Measurements from ENCODE around the gene TMEM63B.

Gene TMEM63B

DNA sequence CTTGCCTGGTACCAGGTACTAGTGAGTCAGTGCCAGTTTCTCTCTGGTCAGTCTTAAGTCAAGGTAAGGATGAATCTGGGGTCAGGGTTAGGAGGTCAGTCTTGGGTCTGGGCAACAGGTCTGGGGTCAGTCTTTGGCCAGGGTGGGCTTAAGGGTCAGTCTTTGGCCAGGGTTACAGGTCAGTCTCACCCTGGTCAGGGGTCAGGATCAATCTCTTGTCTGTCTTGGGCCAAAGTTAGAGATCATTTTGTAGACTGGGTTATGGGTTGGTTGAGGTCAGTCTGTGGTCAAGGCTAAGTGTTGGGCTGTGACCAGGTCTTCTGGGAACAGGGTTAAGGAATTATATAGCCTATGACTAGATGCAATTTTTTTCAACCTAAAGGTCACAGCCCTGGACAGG lies 18.5 kb downstream of the TMEM63B start:
- no peak for DNase-seq (ENCODE audit: low read depth)

DNA sequence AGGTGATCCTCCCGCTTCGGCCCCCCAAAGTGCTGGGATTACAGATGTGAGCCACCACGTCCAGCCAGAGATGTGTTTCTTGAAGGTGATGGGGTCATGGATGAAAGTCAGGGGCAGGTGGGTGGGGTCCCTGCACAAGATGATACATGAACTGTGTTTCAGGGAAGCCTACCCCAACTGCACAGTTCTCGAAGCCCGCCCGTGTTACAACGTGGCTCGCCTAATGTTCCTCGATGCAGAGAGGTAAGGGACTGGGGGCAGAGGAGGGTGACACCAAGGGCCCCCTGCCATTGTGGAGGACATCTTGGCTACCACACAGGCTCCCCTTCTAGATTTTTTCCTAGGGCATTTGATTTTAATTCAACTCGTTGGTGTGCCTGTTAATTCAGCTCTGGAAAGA lies 19.3 kb downstream of the TMEM63B start:
- DNase-seq (ENCODE audit: low read depth): no peak

DNA sequence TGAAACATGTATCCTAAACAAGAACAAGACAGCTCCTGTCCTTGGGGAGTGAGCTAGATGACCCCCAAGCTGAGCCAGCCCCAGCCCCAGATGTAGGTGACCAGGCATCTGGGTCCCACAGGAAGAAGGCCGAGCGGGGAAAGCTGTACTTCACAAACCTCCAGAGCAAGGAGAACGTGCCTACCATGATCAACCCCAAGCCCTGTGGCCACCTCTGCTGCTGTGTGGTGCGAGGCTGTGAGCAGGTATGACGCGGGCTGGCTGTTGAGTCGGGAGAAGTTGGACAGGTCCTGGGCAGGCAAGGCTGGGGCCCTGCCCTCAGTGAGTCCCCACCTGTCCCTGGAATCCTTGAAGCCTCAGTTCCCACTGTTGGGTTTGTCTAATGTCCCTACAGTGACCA lies 19.9 kb downstream of the TMEM63B start:
- DNase-seq (ENCODE audit: low read depth): no peak

DNA sequence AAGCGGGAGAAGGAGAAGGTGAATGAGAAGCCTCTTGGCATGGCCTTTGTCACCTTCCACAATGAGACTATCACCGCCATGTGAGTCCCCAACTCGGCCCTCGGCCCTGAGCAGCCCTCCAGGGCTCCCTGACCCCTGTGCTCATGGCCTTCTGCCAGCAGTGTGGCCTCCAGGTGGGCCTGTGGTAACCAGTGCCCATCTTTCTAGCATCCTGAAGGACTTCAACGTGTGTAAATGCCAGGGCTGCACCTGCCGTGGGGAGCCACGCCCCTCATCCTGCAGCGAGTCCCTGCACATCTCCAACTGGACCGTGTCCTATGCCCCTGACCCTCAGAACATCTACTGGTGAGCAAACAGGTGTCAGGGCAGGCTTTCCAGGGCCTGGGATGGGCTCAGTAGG lies 21.0 kb downstream of the TMEM63B start:
- DNase-seq (ENCODE audit: low read depth): no peak

DNA sequence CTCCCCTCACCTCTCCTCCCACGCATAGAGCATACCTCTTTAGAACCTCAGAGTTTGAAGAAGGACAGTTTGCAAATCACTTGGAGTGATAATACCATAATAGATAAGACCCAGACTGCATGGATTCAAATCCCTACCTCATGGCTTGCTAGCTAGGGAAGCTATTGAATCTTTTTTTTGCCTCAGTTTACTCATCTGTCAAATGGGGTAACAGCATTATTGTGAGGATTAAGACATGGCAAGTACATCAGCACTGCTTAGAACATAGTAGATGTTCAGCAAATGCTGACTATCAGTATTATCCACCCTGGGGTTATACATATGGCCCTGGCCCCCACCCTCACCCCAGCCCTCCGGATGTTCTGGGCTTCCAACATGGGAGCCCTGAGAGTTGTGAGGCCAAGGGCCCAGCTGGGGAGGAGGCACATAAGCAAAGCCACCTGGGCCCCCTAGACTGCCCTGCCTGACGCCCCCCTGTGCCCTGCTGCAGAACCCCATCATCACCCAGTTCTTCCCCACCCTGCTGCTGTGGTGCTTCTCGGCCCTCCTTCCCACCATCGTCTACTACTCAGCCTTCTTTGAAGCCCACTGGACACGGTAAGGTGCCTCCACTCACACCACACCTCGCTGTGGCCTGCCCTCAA lies 22.1 kb downstream of the TMEM63B start:
- no peak for DNase-seq (ENCODE audit: low read depth)

DNA sequence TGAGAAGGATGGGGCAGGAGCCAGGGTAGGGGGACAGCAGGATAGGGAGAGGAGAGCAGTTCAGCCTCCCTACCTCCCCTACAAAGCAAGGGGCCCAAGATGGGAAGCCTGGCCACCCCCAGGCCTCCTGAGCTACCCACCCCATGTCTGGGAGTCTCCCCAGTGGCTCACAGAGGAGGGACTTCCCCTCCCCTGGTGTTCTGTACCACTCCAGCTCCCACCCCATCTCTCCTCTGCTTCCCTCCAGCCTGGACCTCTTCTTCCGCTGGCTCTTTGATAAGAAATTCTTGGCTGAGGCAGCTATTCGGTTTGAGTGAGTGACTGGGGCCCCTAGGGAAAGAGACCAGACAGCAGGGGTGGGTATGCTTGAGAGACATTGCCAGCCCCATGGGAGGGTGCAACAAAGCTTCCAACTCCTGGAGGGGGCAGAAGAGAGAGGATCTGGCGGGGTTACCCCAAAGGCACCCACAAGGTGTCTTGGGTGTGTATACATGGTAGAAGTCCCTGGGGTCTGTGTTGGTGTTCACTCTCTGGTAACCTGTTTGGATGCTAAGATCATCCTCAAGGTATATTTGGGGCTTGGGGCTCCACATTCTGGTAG lies 23.1 kb downstream of the TMEM63B start:
- no peak for DNase-seq (ENCODE audit: low read depth)

DNA sequence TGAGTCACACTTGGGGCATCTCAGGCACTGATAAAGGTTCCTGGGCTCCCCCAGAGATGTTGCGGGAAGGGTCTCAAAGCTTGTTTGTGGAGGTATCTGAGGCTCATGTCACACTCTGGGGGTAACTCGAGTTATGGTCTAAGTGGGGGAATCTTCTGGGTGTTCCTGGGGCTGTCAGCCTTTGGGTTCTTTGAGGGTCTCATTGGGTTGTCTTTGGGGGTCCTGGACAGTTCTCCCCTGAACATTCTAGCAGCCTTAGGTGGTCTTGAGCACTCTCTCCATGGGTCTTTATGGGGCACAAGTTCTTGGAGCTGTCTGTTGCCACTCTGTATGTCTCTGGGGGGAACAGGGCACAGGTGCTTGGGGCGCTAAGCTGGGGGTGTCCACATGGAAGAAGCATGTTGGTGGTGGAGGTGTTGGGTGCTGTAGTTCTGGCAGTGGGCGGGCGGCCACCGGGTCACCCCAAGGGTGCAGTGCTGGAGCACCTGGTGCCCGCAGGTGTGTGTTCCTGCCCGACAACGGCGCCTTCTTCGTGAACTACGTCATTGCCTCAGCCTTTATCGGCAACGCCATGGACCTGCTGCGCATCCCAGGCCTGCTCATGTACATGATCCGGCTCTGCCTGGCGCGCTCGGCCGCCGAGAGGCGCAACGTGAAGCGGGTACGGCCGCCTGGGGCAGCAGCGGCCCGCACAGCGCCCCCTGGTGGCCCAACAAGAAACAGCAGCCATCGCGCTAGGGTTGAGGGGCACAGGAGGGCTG lies 24.2 kb downstream of the TMEM63B start:
- peak; percentile 69 for DNase-seq (ENCODE audit: low read depth)

DNA sequence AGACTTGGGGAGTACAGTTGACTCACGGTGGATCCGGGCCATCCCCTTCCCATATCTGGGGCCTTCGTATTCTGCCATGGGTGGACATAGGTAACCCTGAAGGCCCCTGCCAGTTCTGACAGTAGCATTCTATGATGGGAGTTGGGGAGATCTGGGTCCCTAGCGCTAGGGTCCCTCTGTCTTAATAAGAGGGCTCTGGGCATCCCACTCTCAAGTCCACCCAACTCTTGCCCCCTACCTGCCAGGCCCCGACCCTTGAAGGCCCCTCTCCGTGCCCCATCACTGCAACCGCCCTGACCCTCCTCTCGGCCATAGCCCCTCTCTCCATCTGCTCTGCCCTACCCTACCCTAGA lies 24.7 kb downstream of the TMEM63B start:
- no peak for DNase-seq (ENCODE audit: low read depth)

DNA sequence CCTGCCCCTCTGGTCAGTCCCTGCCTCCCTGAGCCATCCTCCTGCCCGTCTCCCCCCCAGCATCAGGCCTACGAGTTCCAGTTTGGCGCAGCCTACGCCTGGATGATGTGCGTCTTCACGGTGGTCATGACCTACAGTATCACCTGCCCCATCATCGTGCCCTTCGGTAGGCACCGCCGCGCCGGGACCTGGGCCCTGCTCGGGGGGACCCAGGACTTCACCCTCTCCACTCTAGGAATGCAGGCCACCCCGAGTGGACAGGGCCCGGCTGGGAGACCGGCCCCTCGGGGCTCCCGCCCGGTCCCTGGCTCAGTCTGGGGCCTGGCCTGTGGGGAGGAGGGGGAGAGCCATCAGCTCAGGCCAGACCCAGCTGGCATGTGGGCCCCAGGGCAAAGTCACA lies 25.2 kb downstream of the TMEM63B start:
- no peak for DNase-seq (ENCODE audit: low read depth)

DNA sequence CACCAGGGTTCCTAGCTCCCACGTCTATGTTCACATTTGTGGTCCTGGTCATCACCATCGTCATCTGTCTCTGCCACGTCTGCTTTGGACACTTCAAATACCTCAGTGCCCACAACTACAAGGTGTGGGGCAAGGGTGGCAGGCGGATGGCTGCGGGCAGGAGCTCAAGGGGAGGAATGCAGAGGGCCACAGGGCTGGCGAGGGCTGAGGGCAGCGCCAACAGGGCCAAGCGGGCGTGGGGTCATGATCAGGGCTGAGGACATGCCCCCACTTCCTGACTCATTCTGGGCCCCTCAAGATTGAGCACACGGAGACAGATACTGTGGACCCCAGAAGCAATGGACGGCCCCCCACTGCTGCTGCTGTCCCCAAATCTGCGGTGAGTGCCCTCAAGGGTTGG lies 26.7 kb downstream of the TMEM63B start:
- DNase-seq (ENCODE audit: low read depth): no peak

DNA sequence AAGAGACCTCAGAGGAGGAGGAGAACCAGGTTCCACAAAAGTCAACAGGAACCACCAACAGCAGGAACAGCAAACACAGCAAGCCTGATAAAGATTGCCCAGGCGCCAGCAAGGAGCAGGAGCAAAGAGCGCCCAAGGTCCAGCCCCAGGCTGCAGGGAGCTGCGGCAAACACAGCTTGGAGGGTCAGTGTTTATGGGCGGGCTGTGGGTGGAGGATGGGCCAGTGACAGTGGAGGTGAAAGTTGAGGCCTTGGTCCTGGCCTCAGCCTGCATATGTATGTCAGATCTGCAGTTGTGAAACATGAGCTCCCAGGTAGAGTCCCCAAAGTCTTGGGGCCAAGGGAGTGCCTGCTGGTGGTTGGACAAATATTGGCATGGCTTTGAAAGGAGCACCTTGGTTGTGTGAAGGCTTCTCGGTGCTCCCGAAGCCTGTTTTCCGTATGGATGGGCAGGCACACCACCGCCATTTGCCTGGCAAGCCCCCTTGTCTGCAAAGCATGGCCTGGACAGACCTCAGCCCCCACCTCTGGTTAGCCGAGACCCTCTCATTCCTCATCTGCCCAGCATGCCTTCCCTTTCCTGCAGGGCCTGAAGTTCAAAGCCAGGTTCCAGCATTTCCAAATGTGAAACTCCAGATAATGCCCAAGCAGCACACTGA lies 29.3 kb downstream of the TMEM63B start:
- DNase-seq (ENCODE audit: low read depth): no peak

DNA sequence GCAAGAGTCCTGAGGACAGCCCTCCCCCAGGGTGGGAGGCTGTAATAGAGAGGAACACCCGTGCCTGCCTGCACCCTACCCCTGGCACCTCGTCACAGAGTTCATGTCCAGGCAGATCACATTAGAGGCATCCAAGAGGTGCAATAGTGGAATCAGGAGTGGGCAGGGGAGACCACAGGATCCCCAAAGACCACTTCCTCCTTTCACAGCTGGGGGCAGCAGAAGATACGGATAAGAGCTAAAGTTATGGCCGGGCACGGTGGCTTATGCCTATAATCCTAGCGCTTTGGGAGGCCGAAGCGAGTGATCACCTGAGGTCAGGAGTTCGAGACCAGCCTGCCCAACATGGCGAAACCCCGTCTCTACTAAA lies 29.8 kb downstream of the TMEM63B start:
- no peak for DNase-seq (ENCODE audit: low read depth)

DNA sequence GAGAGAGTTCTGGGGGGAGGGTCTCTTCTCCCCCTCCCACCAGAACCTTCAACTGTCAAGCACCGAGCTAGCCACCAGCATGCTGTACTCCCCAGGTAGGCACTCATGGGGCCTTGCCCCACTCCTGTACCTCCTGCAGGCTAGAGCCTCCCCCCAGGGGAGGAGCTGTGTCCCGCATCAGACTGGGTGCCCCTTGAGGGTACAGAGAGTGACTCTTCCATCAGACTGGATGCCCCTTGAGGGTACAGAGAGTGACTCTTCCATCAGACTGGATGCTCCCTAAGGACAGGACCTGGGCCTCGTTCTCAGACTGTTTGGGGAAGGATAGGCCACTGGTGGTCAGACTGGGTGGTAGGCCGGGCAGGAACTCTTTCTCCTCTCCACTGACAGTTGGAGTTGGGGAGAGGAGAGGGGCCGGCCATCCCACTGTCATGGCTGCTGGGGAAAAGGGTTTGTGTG lies 31.4 kb downstream of the TMEM63B start, which contains the start of gene CAPN11:
Gene CAPN11, plus strand, starts transcription at position 51 of the 459 bp plus-strand sequence. Its CDS starts 29 bp downstream, at position 80.
- no peak for DNase-seq (ENCODE audit: low read depth)

DNA sequence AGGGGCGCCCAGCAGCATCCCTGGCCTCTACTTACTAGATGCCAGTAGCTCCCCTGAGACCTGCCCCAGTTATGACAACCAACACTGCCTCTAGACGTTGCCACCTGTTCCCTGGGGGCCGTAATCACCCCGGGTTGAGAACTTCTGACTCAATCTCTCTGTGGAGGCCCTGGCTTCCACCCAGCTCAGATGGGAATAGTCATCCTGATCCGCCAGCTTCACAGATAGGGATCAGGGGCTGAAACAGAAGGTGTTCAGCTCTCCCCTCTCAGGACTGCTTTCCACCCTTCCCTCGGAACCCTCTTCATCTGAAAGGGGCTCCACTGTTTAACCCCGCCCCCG lies 34.6 kb downstream of the TMEM63B start:
- DNase-seq (ENCODE audit: low read depth): no peak

DNA sequence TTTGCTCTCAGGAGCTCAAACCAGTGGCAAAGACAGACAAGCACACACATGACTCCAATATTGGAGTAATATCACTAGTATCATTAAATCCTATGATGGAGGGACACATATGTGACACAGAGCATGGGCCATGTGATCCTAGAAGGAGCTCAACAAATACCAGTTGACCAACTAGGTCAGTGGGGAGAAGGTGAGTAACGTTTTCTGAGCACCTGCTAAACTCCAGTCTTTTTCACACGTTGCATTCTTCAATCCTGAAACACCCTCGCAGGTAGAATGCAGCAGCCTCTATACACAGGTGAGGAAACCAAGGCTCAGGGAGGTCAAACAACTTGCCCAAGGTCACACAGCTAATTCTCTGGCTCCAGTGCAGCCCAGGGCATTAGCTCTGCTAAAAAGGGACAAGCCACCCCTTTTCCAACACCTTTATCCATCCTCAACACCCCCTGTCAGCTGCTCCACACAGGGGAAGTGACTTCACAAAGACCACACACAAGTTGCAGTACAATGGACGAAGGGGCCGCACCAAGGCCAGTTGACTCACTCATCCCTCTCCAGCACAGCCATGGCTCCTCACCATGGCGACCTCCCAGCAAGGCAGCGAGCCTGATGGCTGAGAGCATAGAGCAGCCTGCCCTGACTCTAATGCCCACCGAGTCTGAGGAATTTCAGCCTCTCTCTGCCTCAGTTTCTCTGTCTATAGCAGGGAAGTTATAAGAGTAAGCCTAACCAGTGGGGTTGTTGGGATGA lies 35.7 kb downstream of the TMEM63B start:
- DNase-seq (ENCODE audit: low read depth): no peak

DNA sequence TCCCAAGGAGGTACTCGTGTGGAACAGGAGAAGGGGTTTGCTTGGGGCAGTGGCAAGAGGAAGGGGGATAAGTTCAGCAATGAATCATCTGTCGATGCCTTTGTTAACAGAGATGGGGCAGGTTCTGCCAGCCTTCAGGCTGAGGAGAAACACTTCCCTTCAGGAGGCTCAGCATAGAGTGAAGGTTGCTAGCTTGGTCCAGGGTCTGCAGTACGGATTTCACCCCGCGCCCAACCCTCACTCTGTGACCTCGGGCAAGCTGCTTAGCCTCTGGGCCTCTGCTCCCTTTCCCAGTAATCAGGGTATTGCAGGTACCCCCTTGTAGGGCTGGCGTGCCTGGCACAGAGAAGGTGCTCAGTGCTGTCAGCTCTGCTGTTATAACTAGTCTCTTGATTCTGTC lies 38.8 kb downstream of the TMEM63B start:
- no peak for DNase-seq (ENCODE audit: low read depth)

DNA sequence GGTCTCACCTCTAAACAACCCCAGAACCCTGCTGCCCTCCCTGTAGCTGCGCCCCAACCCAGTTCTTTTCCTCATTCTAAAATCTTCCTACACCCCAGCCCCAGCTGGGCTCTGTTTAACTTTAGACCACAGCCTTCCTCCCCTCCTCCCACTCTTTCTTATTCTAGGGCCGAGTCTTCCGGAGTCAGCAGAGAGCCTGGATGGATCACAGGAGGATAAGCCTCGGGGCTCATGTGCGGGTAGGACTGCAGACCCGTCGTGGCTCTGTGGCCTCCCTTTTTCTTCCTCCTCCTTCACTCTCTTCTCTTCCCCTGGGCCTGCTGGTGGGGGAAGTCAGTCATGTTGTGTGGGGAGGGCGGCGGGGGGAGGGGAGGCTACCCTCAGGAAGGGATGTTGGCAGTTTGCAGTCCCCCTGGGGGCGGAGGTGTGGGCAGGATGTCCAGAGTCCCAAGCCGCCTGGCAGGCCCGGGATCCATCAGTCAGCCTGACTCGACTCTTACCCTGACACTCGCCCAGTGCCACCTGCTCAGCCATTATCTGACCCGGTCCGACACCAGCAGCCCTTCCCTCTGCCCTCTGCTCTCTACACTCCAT lies 39.3 kb downstream of the TMEM63B start:
- no peak for DNase-seq (ENCODE audit: low read depth)

DNA sequence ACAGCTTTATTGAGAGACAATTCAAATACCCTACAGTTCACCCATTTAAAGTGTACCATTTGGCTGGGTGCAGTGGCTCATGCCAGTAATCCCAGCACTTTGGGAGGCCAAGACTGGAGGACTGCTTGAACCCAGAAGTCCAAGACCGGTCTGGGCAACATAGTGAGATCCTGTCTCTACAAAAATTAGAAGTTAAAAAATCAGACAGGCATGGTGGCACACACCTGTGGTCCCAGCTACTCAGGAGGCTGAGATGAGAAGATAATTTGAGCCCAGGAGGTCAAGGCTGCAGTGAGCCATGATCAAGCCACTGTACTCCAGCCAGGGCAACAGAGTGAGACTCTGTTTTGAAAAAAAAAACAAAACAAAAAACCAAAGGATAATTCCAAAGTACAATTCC lies 40.2 kb downstream of the TMEM63B start:
- no peak for DNase-seq (ENCODE audit: low read depth)

DNA sequence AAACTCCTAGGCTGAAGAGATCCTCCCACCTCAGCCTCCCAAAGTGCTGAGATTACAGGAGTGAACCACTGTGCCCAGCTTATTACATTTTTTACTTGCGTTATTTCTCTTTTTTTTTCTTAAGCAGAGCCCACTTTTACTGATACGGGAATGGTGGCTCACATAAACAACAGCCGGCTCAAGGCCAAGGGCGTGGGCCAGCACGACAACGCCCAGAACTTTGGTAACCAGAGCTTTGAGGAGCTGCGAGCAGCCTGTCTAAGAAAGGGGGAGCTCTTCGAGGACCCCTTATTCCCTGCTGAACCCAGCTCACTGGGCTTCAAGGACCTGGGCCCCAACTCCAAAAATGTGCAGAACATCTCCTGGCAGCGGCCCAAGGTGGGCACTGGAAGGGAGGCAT lies 41.8 kb downstream of the TMEM63B start:
- DNase-seq (ENCODE audit: low read depth): no peak

DNA sequence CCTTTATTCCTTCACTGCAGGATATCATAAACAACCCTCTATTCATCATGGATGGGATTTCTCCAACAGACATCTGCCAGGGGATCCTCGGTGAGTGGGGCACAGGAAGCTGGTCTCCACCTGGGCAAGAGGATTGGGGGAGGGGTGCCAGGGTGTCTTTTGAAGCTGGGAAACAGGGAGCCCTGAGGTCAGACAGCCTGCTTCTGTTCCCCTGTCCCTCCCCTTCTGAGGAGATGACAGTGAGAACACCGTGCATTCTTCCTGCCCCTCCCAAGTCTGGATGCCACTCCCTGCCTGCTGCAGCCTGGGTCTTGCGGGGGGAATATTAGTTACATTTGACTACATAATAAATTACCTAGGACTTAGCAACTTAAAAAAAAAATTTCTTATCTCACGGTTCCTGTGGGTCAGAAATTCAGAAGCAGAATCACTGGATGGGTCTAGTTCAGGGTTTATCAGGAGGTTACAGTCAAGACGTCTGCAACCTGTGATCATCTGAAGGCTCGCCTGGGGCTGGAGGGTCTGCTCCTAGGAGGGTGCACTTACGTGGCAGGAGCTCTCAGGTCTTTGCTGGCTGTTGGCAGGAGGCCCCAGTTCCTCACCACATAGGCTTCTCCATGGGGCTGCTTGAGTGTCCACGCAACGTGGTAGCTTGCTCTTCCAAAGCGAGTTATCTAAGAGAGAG lies 42.7 kb downstream of the TMEM63B start:
- DNase-seq (ENCODE audit: low read depth): no peak

DNA sequence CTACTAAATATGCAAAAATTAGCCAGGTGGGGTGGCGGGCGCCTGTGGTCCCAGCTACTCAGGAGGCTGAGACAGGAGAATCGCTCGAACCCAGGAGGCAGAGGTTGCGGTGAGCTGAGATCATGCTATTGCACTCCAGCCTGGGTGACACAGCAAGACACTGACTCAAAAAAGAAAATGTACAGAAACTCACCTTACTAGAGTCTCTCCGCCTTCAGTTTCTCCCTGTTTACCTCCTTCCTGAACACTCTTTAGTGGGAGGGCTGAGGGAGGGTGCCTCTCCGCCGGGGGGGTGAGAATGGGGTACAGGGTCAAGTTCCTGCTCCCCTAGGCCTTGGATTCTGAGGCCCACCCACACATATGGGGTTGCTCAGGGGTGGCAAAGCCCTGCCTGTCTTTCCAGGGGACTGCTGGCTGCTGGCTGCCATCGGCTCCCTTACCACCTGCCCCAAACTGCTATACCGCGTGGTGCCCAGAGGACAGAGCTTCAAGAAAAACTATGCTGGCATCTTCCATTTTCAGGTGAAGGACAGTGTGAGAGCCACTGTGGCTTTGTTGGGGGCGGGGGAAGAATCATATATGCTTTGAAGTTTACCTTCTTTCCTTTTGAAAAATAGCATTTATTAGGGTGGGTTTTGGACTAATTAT lies 44.7 kb downstream of the TMEM63B start:
- no peak for DNase-seq (ENCODE audit: low read depth)
